ENCODE data around the gene EPB41.
"Not testable (repeated sequence)": the region's sequence is repeated elsewhere in the genome, so short reads cannot be mapped to it uniquely, and the experiment has no call there.

EPB41 gene

DNA sequence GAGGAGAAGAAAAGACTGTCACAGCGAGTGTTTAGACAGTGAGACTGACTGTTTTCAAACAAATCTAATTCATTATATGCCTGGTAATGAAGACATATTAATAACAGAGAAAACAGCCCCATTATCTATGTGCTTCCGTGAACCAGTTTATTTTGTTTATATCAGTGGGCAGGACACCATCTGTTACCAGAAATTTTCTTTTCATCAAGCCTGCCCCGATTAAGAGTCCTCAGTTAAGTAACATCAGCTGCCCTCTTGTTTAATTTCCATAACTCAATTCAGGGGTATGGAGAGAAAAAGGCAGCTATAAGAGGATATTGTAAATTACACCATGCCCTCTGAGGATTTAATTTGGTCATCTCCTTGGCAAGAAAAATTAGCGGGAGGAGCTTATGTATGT lies 115.3 kb downstream of the EPB41 start:
- ChIA-PET POLR2A (ENCODE audit: low non-redundant PET) (no interaction called here), CTCF (interaction anchor here (0.6 to 0.9 kb wide), 3 partner anchors 13 to 152 kb away, joined by 3 to 4 read pairs (median 3); no protein-coding TSS in a partner anchor)
- no peak for DNase-seq (ENCODE audit: low spot score)
- H3K27ac ChIP-seq = no peak overlapping the region
- TF ChIP-seq, protein P1, sequence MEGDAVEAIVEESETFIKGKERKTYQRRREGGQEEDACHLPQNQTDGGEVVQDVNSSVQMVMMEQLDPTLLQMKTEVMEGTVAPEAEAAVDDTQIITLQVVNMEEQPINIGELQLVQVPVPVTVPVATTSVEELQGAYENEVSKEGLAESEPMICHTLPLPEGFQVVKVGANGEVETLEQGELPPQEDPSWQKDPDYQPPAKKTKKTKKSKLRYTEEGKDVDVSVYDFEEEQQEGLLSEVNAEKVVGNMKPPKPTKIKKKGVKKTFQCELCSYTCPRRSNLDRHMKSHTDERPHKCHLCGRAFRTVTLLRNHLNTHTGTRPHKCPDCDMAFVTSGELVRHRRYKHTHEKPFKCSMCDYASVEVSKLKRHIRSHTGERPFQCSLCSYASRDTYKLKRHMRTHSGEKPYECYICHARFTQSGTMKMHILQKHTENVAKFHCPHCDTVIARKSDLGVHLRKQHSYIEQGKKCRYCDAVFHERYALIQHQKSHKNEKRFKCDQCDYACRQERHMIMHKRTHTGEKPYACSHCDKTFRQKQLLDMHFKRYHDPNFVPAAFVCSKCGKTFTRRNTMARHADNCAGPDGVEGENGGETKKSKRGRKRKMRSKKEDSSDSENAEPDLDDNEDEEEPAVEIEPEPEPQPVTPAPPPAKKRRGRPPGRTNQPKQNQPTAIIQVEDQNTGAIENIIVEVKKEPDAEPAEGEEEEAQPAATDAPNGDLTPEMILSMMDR (conservative IDR thresholded peaks at IDR 0.05; ENCODE audit: low read depth) = no peak

DNA sequence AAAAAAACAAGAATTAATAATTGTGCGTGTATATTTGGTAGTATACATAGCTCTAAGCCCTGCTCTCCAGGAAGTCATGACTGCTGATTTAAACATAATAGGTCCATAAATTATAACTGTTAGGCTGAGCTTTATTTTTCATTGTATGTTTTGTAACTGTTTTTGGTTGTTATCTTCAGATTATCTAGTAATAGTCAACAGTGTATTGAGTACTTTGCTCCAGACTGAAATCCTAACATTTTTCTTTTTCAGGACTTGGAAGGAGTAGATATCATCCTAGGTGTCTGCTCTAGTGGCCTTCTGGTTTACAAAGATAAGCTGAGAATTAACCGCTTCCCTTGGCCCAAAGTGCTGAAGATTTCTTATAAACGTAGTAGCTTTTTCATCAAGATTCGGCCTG lies 118.5 kb downstream of the EPB41 start:
- POLR2A ChIA-PET (ENCODE audit: low non-redundant PET) = no interaction called here
- TF ChIP-seq, protein P1 (conservative IDR thresholded peaks at IDR 0.05; ENCODE audit: low read depth) = no peak
- H3K27ac ChIP-seq = no peak overlapping the region
- CTCF ChIA-PET = interaction anchor here (0.6 to 7.0 kb wide), 7 partner anchors 8 to 165 kb away, joined by 3 to 74 read pairs (median 8); no protein-coding TSS in a partner anchor
- DNase-seq (ENCODE audit: low spot score) = no peak

DNA sequence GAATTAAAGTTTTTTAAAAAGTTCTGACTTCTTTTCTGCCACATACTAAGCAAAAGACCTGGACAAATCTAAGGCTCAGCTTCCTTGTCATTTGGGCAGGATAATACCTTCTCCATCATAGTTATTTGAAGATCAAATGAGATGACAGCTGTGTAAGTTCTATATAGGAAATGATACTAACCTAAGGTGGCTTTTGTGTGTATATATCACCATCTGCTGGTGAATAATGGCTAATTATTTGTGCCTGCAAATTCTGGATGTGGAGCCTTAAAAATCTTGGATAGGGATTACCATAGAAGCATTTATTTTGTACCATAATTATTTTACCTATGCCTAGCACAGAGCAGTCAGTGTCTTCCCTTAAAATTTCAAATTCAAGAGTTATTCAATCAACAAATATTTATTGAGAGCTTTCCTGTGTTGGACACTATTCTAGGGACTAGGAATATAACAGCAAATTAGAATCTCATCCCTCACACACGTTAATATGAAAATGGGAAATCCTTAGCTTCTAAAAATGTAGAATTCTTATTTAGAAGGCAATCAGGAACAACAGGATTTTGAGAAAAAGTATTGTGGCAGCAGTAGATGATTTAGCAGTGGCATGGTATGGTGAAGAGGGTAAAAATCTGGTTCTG lies 119.6 kb downstream of the EPB41 start:
- peak; percentile 57 for DNase-seq (ENCODE audit: low spot score)
- TF ChIP-seq, protein P1 (conservative IDR thresholded peaks at IDR 0.05; ENCODE audit: low read depth) = peak; percentile 61
- CTCF ChIA-PET = interaction anchor here (0.6 to 7.0 kb wide), 12 partner anchors 9 to 242 kb away, joined by 3 to 74 read pairs (median 5); no protein-coding TSS in a partner anchor
- POLR2A ChIA-PET (ENCODE audit: low non-redundant PET) = no interaction called here
- no peak overlapping the region for H3K27ac ChIP-seq

DNA sequence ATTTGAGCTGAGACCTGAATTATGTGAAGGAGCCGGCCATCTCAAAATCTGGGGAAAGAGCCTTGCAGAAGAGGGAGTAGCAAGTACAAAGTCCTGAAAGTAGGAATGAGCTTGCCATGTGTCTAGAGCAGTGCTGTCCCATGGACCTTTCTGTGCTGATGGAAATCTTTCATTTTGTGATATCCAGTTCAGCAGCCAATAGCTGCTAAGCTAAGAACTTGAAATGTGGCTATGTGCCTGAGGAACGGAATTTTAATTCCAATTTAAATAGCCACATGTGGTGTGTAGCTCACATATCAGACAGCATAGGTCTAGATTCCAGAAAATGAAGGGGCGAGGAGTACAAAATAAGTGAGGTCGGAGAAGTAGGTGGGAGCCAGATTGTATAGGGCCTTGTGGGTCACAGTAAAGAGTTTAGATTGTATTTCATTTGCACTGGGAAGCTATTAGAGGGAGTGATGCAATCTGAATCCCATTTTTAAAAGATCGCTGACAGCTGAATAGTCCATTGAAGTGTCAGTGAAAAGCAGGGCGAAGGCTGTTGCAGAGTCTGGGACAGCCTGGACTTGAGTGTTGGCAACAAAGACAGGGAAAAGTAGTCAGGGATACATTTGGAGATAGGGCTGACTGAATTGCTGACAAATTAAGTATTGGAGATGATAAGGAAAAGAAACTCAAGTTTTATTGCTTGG lies 129.1 kb downstream of the EPB41 start:
- ChIA-PET POLR2A (ENCODE audit: low non-redundant PET) (no interaction called here), CTCF (interaction anchor here (1.2 to 2.2 kb wide), 2 partner anchors 161 to 167 kb away, joined by 3 to 10 read pairs; no protein-coding TSS in a partner anchor)
- TF ChIP-seq, protein P1 (conservative IDR thresholded peaks at IDR 0.05; ENCODE audit: low read depth) = no peak
- no peak for DNase-seq (ENCODE audit: low spot score)
- no peak overlapping the region for H3K27ac ChIP-seq

DNA sequence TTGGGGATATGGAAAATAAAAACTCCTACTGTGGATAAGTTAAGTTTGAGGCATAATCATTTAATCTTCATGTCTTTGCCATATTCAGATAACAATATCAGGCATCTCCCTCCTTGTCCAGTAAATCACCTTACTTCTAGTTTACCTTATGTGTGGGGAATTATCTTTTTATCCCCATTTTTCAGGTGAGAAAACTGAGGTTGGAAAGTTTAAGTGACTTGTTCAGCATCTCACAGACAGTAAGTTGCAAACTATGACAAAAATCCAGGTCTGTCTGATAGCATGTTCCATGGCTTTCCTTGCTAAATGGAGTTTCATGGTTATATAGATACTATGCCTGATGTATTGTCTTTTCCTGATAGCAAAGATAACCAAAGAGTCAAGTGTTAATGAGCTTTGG lies 129.6 kb downstream of the EPB41 start:
- DNase-seq (ENCODE audit: low spot score) = no peak
- no peak overlapping the region for H3K27ac ChIP-seq
- ChIA-PET CTCF (interaction anchor here (2.2 kb wide), 1 partner anchor 162 kb away, joined by 10 read pairs; no protein-coding TSS in a partner anchor), POLR2A (ENCODE audit: low non-redundant PET) (no interaction called here)
- TF ChIP-seq, protein P1 (conservative IDR thresholded peaks at IDR 0.05; ENCODE audit: low read depth) = no peak

DNA sequence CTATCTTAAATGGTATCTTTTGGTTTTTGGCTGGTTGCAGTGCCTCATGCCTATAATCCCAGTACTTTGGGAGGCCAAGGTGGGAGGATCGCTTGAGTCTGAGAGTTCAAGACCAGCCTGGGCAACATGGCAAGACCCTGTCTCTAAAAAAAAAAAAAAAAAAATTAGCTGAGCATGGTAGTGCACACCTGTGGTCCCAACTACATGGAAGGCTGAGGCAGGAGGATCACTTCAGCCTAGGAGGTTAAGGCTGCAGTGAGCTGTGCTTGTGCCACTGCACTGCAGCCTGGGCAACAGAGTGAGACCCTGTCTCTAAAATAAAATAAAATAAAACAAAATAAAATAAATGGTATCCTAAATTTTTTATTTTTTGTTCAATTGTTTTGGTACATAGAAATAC lies 131.3 kb downstream of the EPB41 start:
- H3K27ac ChIP-seq; CTCF ChIA-PET; DNase-seq (ENCODE audit: low spot score); POLR2A ChIA-PET (ENCODE audit: low non-redundant PET): not testable (repeated sequence)

DNA sequence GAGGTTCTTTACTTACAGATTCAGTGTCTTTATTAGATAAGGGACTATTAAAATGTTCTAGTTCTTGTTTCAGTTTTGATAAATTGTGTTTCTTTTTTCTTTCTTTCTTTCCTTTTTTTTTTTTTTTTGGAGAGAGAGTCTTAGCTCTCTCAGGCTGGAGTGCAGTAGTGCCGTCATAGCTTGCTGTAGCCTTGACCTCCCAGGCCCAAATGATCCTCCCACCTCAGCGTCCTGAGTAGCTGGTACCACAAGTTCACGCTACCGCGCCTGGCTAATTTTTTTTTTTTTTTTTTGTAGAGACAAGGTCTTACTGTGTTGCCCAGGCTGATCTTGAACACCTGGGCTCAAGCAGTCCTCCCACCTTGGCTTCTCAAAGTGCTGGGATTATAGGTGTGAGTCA lies 132.8 kb downstream of the EPB41 start:
- no peak overlapping the region for H3K27ac ChIP-seq
- ChIA-PET CTCF (interaction anchor here (0.6 kb wide), 1 partner anchor 70 kb away, joined by 5 read pairs; no protein-coding TSS in a partner anchor), POLR2A (ENCODE audit: low non-redundant PET) (no interaction called here)
- TF ChIP-seq, protein P1 (conservative IDR thresholded peaks at IDR 0.05; ENCODE audit: low read depth) = no peak
- DNase-seq (ENCODE audit: low spot score) = no peak

Measured in RWPE1 (cell line).